K562 (cell line): Measurements from ENCODE around the gene CPLX1. TPM values are rescaled to one million over a fixed set of nuclear protein-coding genes. Genes with fewer than 3 reads are reported as not detected.

Experiments used
- ATAC-seq: fragments of 200-7000 bp; cut with Tn5 transposase; 3 replicates; pipeline ENCODE4 v1.9.1; 2020; ENCODE audit warnings: moderate library complexity
- BruUV-seq: library from RNA; stranded (reverse); fragments of 400-500 nt; replicated peaks from 2 replicates; lab custom pipeline; 2021; lab: Mats Ljungman, UMichigan
- CTCF ChIA-PET: fragments of 300-600 bp; formaldehyde crosslinking; extraction: SDS; loops from one replicate; lab custom pipeline; 2021; ENCODE audit warnings: low intra/inter-chr PET ratio; lab: Yijun Ruan, JAX
- POLR2A ChIA-PET: fragments of 300-600, 350-650 bp; sonication (Branson Sonifier 250); formaldehyde crosslinking; extraction: SDS; loops from one replicate; lab custom pipeline; 2021; ENCODE audit warnings: antibody characterized with exemption, inconsistent platforms; lab: Yijun Ruan, JAX
- DNase-seq, 4 experiments: peaks; one replicate each; pipeline versions ENCODE4 v3.0.0 to v3.0.0-alpha.2; 2011 to 2018; ENCODE audit warnings: low spot score in 3 of 4, mixed read lengths in 3 of 4; ENCODE audit errors: extremely low read depth in 1 of 4
- FAIRE-seq: peaks from 2 replicates; lab custom pipeline; 2011; peaks lifted over from hg19 to GRCh38; lab: Jason Lieb, UNC
- H2AFZ ChIP-seq: 2 replicates; pipeline ENCODE4 v1.6.0; 2011; ENCODE audit warnings: low read depth, low read length, control low read depth, inconsistent platforms
- H3K27ac ChIP-seq: fragments of 200-600 bp; 3 replicates; pipeline ENCODE4 v1.8.0; 2011; ENCODE audit warnings: low read depth, mild to moderate bottlenecking, control low read depth, inconsistent platforms, low read length, moderate library complexity, mixed read lengths; ENCODE audit errors: extremely low read depth
- H3K27me3 ChIP-seq, 2 experiments: fragments of 300-600 bp in 1 of 2; 2 replicates in 1 of 2; 3 replicates in 1 of 2; pipeline versions ENCODE4 v1.6.0 to v1.8.0; 2011; ENCODE audit warnings: inconsistent platforms in 2 of 2, low read length in 2 of 2, mild to moderate bottlenecking in 1 of 2, mixed read lengths in 1 of 2, moderate library complexity in 1 of 2; ENCODE audit not compliant: control insufficient read depth in 2 of 2, insufficient read depth in 2 of 2
- H3K36me3 ChIP-seq: fragments of 300-600 bp; 3 replicates; pipeline ENCODE4 v1.8.0; 2011; ENCODE audit warnings: mild to moderate bottlenecking, low read length, inconsistent platforms; ENCODE audit not compliant: control insufficient read depth, insufficient read depth
- H3K4me1 ChIP-seq, 2 experiments: fragments of 200-600 bp in 1 of 2; replicated peaks in 1 of 2; 2 replicates in 1 of 2; 3 replicates in 1 of 2; pipeline versions ENCODE4 v1.5.1 to v1.8.0; 2011; ENCODE audit warnings: inconsistent platforms in 2 of 2, low read length in 2 of 2, mild to moderate bottlenecking in 1 of 2, mixed read lengths in 1 of 2, moderate library complexity in 1 of 2; ENCODE audit not compliant: control insufficient read depth in 2 of 2, insufficient read depth in 2 of 2
- H3K4me2 ChIP-seq: 2 replicates; pipeline ENCODE4 v1.6.1; 2011; ENCODE audit warnings: low read length, control low read depth, inconsistent platforms, mixed read lengths; ENCODE audit not compliant: insufficient read depth
- H3K4me3 ChIP-seq: fragments of 200-600 bp; sonication (generic), shearing (Covaris generic); 2 replicates; pipeline ENCODE4 v1.5.1; 2016; ENCODE audit warnings: control low read depth, inconsistent platforms
- H3K79me2 ChIP-seq: fragments of 200-600 bp; 3 replicates; pipeline ENCODE4 v1.8.0; 2011; ENCODE audit warnings: low read length, inconsistent platforms; ENCODE audit not compliant: control insufficient read depth, insufficient read depth
- H3K9ac ChIP-seq, 2 experiments: 2 replicates each; pipeline versions ENCODE4 v1.6.0 to v1.6.1; 2011; ENCODE audit warnings: low read depth in 2 of 2, low read length in 2 of 2, control low read depth in 1 of 2, inconsistent platforms in 1 of 2, mild to moderate bottlenecking in 1 of 2, mixed read lengths in 1 of 2; ENCODE audit not compliant: insufficient read depth in 1 of 2
- H3K9me1 ChIP-seq: one replicate; pipeline ENCODE4 v1.6.0; 2011; ENCODE audit warnings: inconsistent platforms, mild to moderate bottlenecking, low read length, moderate library complexity; ENCODE audit not compliant: control insufficient read depth, insufficient read depth
- H3K9me3 ChIP-seq: replicated peaks from 2 replicates; pipeline ENCODE4 v1.5.1; 2011; ENCODE audit warnings: low read depth, low read length, inconsistent platforms; ENCODE audit not compliant: control insufficient read depth, insufficient read depth
- H4K20me1 ChIP-seq: replicated peaks from 2 replicates; pipeline ENCODE4 v1.6.1; 2011; ENCODE audit warnings: low read length, inconsistent platforms, mixed read lengths; ENCODE audit not compliant: control insufficient read depth, insufficient read depth
- ATF6 ChIP-seq: sonication (generic); formaldehyde crosslinking; IDR thresholded peaks from 2 replicates; pipeline ENCODE4 v1.4.0; 2020; ENCODE audit warnings: mild to moderate bottlenecking, missing genetic modification reagents
- BMI1 ChIP-seq: fragments of 150-350 bp; IDR thresholded peaks from 2 replicates; pipeline ENCODE4 v1.6.1; 2014; ENCODE audit warnings: low read length
- COPS2 ChIP-seq: fragments of 450-650 bp; conservative IDR thresholded peaks from 2 replicates; pipeline ENCODE4 v1.6.1; 2016; ENCODE audit warnings: mild to moderate bottlenecking, moderate library complexity
- EGR1 ChIP-seq: fragments of 450-650 bp; conservative IDR thresholded peaks from 2 replicates; pipeline ENCODE4 v1.6.1; 2017; ENCODE audit warnings: mild to moderate bottlenecking
- ELF1 ChIP-seq: fragments of 200-800 bp; sonication (Bioruptor generic); IDR thresholded peaks from 2 replicates; pipeline ENCODE4 v1.6.1; 2016; ENCODE audit warnings: missing genetic modification characterization, missing compliant biosample characterization
- HMG20A ChIP-seq: fragments of 450-650 bp; formaldehyde crosslinking; conservative IDR thresholded peaks from 2 replicates; pipeline ENCODE4 v1.4.0; 2020; ENCODE audit warnings: mild to moderate bottlenecking, mixed read lengths
- L3MBTL2 ChIP-seq: fragments of 450-650 bp; IDR thresholded peaks from 2 replicates; pipeline ENCODE4 v1.6.1; 2016; ENCODE audit warnings: mild to moderate bottlenecking, moderate library complexity
- MAZ ChIP-seq, 2 experiments: fragments of 450-650 bp in 1 of 2; sonication (generic) in 1 of 2; formaldehyde crosslinking; IDR thresholded peaks in 1 of 2; conservative IDR thresholded peaks in 1 of 2; 2 replicates each; pipeline versions ENCODE4 v1.4.0 to v1.5.0; 2020; ENCODE audit warnings: mild to moderate bottlenecking in 1 of 2, missing genetic modification reagents in 1 of 2
- PHB ChIP-seq: fragments of 250-450 bp; sonication (Bioruptor Pico); IDR thresholded peaks from 2 replicates; pipeline ENCODE4 v1.5.0; 2021
- RNF2 ChIP-seq: sonication (generic); IDR thresholded peaks from 2 replicates; pipeline ENCODE4 v1.6.1; 2016
- TCF7L2 ChIP-seq: fragments of 150-350 bp; IDR thresholded peaks from 2 replicates; pipeline ENCODE4 v1.6.1; 2016; ENCODE audit warnings: low read depth, mild to moderate bottlenecking, low read length, moderate library complexity
- TFAM ChIP-seq: fragments of 250-450 bp; sonication (Bioruptor Pico); conservative IDR thresholded peaks from 2 replicates; pipeline ENCODE4 v1.5.0; 2021; ENCODE audit warnings: mild to moderate bottlenecking, moderate library complexity
- ZNF347 ChIP-seq: fragments of 450-650 bp; formaldehyde crosslinking; IDR thresholded peaks from 2 replicates; pipeline ENCODE4 v1.4.0; 2020; ENCODE audit warnings: low read depth, mild to moderate bottlenecking, moderate library complexity
- ZNF830 ChIP-seq: fragments of 250-450 bp; sonication (Bioruptor Pico); IDR thresholded peaks from 2 replicates; pipeline ENCODE4 v1.5.0; 2021; ENCODE audit warnings: mild to moderate bottlenecking
- WGBS: fragments of 100-300 bp; shearing (Covaris generic); methylation state at CpG from one replicate; pipeline ENCODE4 v1.1.6; 2016; ENCODE audit warnings: low coverage, mixed read lengths; ENCODE audit not compliant: insufficient coverage; ENCODE audit errors: missing lambda C conversion rate; 5-methylcytosine and 5-hydroxymethylcytosine counted together
- in situ Hi-C: fragments of 300-500 bp; cut with MboI; formaldehyde crosslinking; loops from 4 replicates; pipeline ENCODE4 v1.15.0; 2018; ENCODE audit warnings: inconsistent platforms, mixed read lengths
- intact Hi-C: fragments of 100-400 bp; cut with micrococcal nuclease; formaldehyde crosslinking; loops from 2 replicates; pipeline ENCODE4 v1.14.2; 2022
- polyA plus RNA-seq, 8 experiments: library from polyadenylated mRNA; depleted of rRNA in 4 of 8; stranded (reverse) in 5 of 8; unstranded in 3 of 8; fragments of >200 nt; fragmentation: Nextera tagmentation in 2 of 8; fragmentation: Illumina TruSeq in 1 of 8; extraction: Ambion mirVana in 2 of 8; extraction: Trizol in 1 of 8; gene quantifications; 2 replicates each; pipeline versions ENCODE4 v1.2.1 to v1.2.3, GENCODE V29; 2011 to 2014; ENCODE audit warnings: inconsistent platforms in 1 of 8, missing spikeins in 1 of 8
- total RNA-seq, 7 experiments: library from RNA; depleted of rRNA in 6 of 7; stranded (reverse); fragments of >200 nt in 6 of 7; fragmentation: Illumina TruSeq in 2 of 7; extraction: Trizol in 2 of 7; gene quantifications; 2 replicates each; pipeline versions ENCODE4 v1.2.1 to v1.2.3, GENCODE V29; 2011 to 2021; ENCODE audit warnings: low replicate concordance in 1 of 7
- TF ChIP-seq, protein P1 (sequence below), 3 experiments: fragments of 200-800 bp in 1 of 3; sonication (Bioruptor generic) in 1 of 3; sonication (generic) in 1 of 3; formaldehyde crosslinking in 1 of 3; IDR thresholded peaks; 2 replicates each; pipeline versions ENCODE4 v1.6.1 to v1.8.0; 2016 to 2022; ENCODE audit warnings: mild to moderate bottlenecking in 2 of 3, missing compliant biosample characterization in 2 of 3, missing genetic modification characterization in 2 of 3, missing genetic modification reagents in 1 of 3

CPLX1 gene
- total and polyA plus RNA-seq, 9 of the 15 experiments (the other 6 are each of a cell fraction or from before 2014, with no cell fraction given), result 0.03 to 3.3 (median 0.17) TPM; not detected in 2

DNA sequence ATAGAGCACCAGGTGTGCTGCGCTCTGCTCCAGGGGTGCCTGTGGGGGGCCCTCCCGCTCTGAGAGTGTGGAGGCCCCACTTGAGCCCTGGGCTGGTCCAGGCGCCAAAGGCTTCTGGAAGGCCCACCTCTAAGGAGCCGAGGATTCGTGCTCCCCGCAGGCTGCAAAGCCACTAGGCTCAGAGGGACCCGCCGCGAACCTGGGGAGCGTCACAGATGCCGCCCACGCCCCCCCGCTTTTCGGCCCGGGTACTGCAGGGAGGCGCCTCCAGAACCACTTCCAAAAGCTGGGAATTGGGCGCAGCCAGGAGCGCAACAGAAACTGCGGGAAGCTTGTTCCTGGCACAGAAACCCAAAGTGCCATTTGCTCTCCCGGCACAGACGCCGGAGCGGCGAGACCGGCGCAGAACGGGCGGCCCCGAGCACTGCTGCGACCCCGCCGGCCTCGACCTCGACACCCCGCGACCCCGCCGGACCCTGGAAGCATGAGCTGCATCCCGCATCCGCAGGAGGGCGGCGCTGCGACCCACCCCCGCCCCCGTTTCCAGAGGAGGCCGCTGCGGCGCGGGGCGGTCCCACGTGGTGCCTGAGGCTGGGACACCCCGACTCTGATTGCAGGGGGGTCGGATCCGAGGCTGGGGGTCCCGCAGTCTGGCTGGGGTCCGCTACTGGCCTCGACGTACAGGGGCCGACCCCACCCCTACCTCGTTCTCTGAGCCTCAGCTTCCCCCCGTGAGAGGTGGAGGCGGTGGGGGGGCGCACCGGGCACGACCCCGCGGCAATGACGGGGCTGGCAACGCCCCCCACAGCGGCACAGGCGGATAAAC, 30.8 kb downstream of the CPLX1 start:
- Histone ChIP-seq H3K9me3 (no peaks in the 10 kb centered on the region), H3K9ac (peak overlapping the region in 1 of 2 experiments; percentile 20; a peak in 1 of 4 replicates), H3K27me3 (peaks cover 15 to 40% of the 10 kb centered on the region in 2 experiments), H3K4me3 (no peak overlapping the region), H3K9me1 (no peaks in the 10 kb centered on the region), H3K27ac (no peak overlapping the region), H4K20me1 (0 out of 2 replicates have a peak, but pooled peaks cover 3% of the 10 kb centered on the region), H3K79me2 (no peaks in the 10 kb centered on the region), H3K4me2 (no peak overlapping the region), H3K36me3 (no peaks in the 10 kb centered on the region), H2AFZ (no peak overlapping the region), H3K4me1 (peaks cover 0 to 51% of the 10 kb centered on the region in 2 experiments; a peak in 3 of 5 replicates)
- no peak for ATAC-seq
- 26% methylated on average over 51 of the region's 71 CpGs for WGBS
- in situ Hi-C loops, result no loop called here
- DNase-seq, result peak in 2 of 4 experiments; percentile 27 to 35
- intact Hi-C loops, result no loop called here
- CTCF ChIA-PET, result no interaction called here
- BruUV-seq, result no TSS peak
- no peak for FAIRE-seq
- POLR2A ChIA-PET, result interaction anchor here (2.5 kb wide), 1 partner anchor 13 kb away, joined by 15 read pairs; no protein-coding TSS in a partner anchor
- no peak for TF ChIP-seq BMI1
- no peak for TF ChIP-seq HMG20A
- no peak for TF ChIP-seq ELF1
- no peak for TF ChIP-seq MAZ (CRISPR knock-in tag; conservative IDR thresholded peaks at IDR 0.05 in 1 of 2, IDR thresholded peaks at IDR 0.05 in 1 of 2)
- no peak for TF ChIP-seq TFAM (CRISPR knock-in tag)
- TF ChIP-seq ZNF830 (CRISPR knock-in tag), result no peak
- no peak for TF ChIP-seq TCF7L2
- no peak for TF ChIP-seq L3MBTL2
- TF ChIP-seq COPS2, result no peak
- no peak for TF ChIP-seq ATF6
- TF ChIP-seq, protein P1, sequence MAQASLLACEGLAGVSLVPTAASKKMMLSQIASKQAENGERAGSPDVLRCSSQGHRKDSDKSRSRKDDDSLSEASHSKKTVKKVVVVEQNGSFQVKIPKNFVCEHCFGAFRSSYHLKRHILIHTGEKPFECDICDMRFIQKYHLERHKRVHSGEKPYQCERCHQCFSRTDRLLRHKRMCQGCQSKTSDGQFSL (CRISPR knock-in tag; IDR thresholded peaks at IDR 0.05), result peak; percentile 74
- TF ChIP-seq, protein P1 (tag; IDR thresholded peaks at IDR 0.05), result no peak
- no peak for TF ChIP-seq RNF2
- TF ChIP-seq PHB (CRISPR knock-in tag), result no peak
- 0 out of 2 replicates have a peak, but pooled peaks have one; percentile 4 for TF ChIP-seq EGR1
- no peak for TF ChIP-seq ZNF347 (CRISPR knock-in tag)
